ENCODE data around the gene USP3. TPM values are rescaled to one million over a fixed set of nuclear protein-coding genes. Genes with fewer than 3 reads are reported as not detected.

USP3 gene
- total and polyA plus RNA-seq, 9 of the 15 experiments (the other 6 are each of a cell fraction or from before 2014, with no cell fraction given), result 17.3 to 54.3 (median 34.8) TPM

GRCh38 chr15:63524316-63525015 lies 20.1 kb downstream of the USP3 start (continued):
- TF ChIP-seq JUND (IDR thresholded peaks at IDR 0.05; ENCODE audit: borderline replicate concordance, low read depth, low read length), result peak; percentile 78
- TF ChIP-seq JUND (tag; IDR thresholded peaks at IDR 0.05; ENCODE audit: borderline replicate concordance, low read depth, low read length), result peak; percentile 56; the same call in 1 of the 3 replicates
- TF ChIP-seq NR2C2 (CRISPR knock-in tag; IDR thresholded peaks at IDR 0.05), result no peak
- peak; percentile 45; the same call in 1 of the 2 replicates for TF ChIP-seq NR2C2 (tag; IDR thresholded peaks at IDR 0.05)
- no peak for TF ChIP-seq TSC22D4 (tag; IDR thresholded peaks at IDR 0.05)
- TF ChIP-seq FOXP1 (CRISPR knock-in tag; IDR thresholded peaks at IDR 0.05), result no peak
- no peak for TF ChIP-seq ZNF583 (CRISPR knock-in tag; IDR thresholded peaks at IDR 0.05)
- peak; percentile 94 for TF ChIP-seq EP400 (IDR thresholded peaks at IDR 0.05)
- TF ChIP-seq NBN (IDR thresholded peaks at IDR 0.05; ENCODE audit: low read depth), result no peak
- TF ChIP-seq, protein P1, sequence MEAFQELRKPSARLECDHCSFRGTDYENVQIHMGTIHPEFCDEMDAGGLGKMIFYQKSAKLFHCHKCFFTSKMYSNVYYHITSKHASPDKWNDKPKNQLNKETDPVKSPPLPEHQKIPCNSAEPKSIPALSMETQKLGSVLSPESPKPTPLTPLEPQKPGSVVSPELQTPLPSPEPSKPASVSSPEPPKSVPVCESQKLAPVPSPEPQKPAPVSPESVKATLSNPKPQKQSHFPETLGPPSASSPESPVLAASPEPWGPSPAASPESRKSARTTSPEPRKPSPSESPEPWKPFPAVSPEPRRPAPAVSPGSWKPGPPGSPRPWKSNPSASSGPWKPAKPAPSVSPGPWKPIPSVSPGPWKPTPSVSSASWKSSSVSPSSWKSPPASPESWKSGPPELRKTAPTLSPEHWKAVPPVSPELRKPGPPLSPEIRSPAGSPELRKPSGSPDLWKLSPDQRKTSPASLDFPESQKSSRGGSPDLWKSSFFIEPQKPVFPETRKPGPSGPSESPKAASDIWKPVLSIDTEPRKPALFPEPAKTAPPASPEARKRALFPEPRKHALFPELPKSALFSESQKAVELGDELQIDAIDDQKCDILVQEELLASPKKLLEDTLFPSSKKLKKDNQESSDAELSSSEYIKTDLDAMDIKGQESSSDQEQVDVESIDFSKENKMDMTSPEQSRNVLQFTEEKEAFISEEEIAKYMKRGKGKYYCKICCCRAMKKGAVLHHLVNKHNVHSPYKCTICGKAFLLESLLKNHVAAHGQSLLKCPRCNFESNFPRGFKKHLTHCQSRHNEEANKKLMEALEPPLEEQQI (IDR thresholded peaks at IDR 0.05), result no peak; the same call in 1 of the 2 replicates
- TF ChIP-seq NONO (IDR thresholded peaks at IDR 0.05; ENCODE audit: low read depth in 2 of 2, low read length in 1 of 2), result no peak
- no peak for TF ChIP-seq ELF2 (CRISPR knock-in tag; IDR thresholded peaks at IDR 0.05)
- TF ChIP-seq RFX5 (IDR thresholded peaks at IDR 0.05; ENCODE audit: low read depth, low read length), result no peak
- TF ChIP-seq, protein P2, sequence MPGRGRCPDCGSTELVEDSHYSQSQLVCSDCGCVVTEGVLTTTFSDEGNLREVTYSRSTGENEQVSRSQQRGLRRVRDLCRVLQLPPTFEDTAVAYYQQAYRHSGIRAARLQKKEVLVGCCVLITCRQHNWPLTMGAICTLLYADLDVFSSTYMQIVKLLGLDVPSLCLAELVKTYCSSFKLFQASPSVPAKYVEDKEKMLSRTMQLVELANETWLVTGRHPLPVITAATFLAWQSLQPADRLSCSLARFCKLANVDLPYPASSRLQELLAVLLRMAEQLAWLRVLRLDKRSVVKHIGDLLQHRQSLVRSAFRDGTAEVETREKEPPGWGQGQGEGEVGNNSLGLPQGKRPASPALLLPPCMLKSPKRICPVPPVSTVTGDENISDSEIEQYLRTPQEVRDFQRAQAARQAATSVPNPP (IDR thresholded peaks at IDR 0.05; ENCODE audit: borderline replicate concordance, insufficient read depth, insufficient read length), result no peak
- TF ChIP-seq MECOM (CRISPR knock-in tag; IDR thresholded peaks at IDR 0.05), result 0 out of 2 replicates have a peak, but pooled peaks have one; percentile 41
- peak; percentile 27; the same call in 1 of the 2 replicates for TF ChIP-seq RNF2 (IDR thresholded peaks at IDR 0.05)
- TF ChIP-seq SMARCA4 (IDR thresholded peaks at IDR 0.05), result peak; percentile 79
- TF ChIP-seq ZNF785 (CRISPR knock-in tag; IDR thresholded peaks at IDR 0.05), result no peak
- no peak for TF ChIP-seq IFI16 (CRISPR knock-in tag; IDR thresholded peaks at IDR 0.05)
- no peak for TF ChIP-seq PHB2 (IDR thresholded peaks at IDR 0.05; ENCODE audit: low read depth)
- TF ChIP-seq, protein P3, sequence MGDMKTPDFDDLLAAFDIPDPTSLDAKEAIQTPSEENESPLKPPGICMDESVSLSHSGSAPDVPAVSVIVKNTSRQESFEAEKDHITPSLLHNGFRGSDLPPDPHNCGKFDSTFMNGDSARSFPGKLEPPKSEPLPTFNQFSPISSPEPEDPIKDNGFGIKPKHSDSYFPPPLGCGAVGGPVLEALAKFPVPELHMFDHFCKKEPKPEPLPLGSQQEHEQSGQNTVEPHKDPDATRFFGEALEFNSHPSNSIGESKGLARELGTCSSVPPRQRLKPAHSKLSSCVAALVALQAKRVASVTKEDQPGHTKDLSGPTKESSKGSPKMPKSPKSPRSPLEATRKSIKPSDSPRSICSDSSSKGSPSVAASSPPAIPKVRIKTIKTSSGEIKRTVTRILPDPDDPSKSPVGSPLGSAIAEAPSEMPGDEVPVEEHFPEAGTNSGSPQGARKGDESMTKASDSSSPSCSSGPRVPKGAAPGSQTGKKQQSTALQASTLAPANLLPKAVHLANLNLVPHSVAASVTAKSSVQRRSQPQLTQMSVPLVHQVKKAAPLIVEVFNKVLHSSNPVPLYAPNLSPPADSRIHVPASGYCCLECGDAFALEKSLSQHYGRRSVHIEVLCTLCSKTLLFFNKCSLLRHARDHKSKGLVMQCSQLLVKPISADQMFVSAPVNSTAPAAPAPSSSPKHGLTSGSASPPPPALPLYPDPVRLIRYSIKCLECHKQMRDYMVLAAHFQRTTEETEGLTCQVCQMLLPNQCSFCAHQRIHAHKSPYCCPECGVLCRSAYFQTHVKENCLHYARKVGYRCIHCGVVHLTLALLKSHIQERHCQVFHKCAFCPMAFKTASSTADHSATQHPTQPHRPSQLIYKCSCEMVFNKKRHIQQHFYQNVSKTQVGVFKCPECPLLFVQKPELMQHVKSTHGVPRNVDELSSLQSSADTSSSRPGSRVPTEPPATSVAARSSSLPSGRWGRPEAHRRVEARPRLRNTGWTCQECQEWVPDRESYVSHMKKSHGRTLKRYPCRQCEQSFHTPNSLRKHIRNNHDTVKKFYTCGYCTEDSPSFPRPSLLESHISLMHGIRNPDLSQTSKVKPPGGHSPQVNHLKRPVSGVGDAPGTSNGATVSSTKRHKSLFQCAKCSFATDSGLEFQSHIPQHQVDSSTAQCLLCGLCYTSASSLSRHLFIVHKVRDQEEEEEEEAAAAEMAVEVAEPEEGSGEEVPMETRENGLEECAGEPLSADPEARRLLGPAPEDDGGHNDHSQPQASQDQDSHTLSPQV (IDR thresholded peaks at IDR 0.05), result 0 out of 2 replicates have a peak, but pooled peaks have one; percentile 65
- no peak for TF ChIP-seq MED1 (CRISPR knock-in tag; IDR thresholded peaks at IDR 0.05; ENCODE audit: borderline replicate concordance)

Measured in K562 (cell line).